IMR-90 (cell line): ENCODE results near the gene LARGE2. TPM values are rescaled to one million over a fixed set of nuclear protein-coding genes. Genes with fewer than 3 reads are reported as not detected.

ENCODE experiments used
- ATAC-seq: fragments of 200-7000 bp; cut with Tn5 transposase; 2 replicates; pipeline ENCODE4 v1.9.1; 2020; ENCODE audit warnings: low read depth, mild to moderate bottlenecking, moderate library complexity
- BruUV-seq: library from RNA; stranded (reverse); fragments of 400-500 nt; replicated peaks from 2 replicates; lab custom pipeline; 2021; lab: Mats Ljungman, UMichigan
- CTCF ChIA-PET: fragments of 300-600 bp; formaldehyde crosslinking; extraction: SDS; loops from one replicate; lab custom pipeline; 2021; ENCODE audit warnings: antibody characterized with exemption; lab: Yijun Ruan, JAX
- POLR2A ChIA-PET: fragments of 300-600 bp; sonication (Branson Sonifier 250); formaldehyde crosslinking; loops from one replicate; lab custom pipeline; 2022; ENCODE audit warnings: antibody characterized with exemption; ENCODE audit not compliant: unreplicated experiment; lab: Charles Lee
- DNase-seq: peaks from one replicate; pipeline ENCODE4 v3.0.0; 2013
- H2AFZ ChIP-seq: replicated peaks from 2 replicates; pipeline ENCODE3; 2013; ENCODE audit warnings: low read length, mild to moderate bottlenecking; ENCODE audit not compliant: poor library complexity
- H2AK5ac ChIP-seq: 2 replicates; pipeline ENCODE4 v1.6.1; 2013; ENCODE audit warnings: low read depth, low read length, inconsistent platforms
- H2AK9ac ChIP-seq: replicated peaks from 2 replicates; pipeline ENCODE3; 2013; ENCODE audit warnings: mild to moderate bottlenecking, low read depth, low read length, moderate library complexity; ENCODE audit not compliant: poor library complexity
- H2BK120ac ChIP-seq: 2 replicates; pipeline ENCODE4 v1.6.1; 2013; ENCODE audit warnings: low read depth, low read length, inconsistent platforms
- H2BK15ac ChIP-seq: 3 replicates; pipeline ENCODE4 v1.6.1; 2013; ENCODE audit warnings: low read depth, low read length, inconsistent platforms
- H2BK20ac ChIP-seq: 2 replicates; pipeline ENCODE4 v1.6.1; 2013; ENCODE audit warnings: low read depth, mild to moderate bottlenecking, inconsistent platforms, low read length, moderate library complexity
- H2BK5ac ChIP-seq: 2 replicates; pipeline ENCODE4 v1.6.1; 2013; ENCODE audit warnings: mild to moderate bottlenecking, low read depth, low read length, inconsistent platforms; ENCODE audit not compliant: poor library complexity, severe bottlenecking
- H3K14ac ChIP-seq: replicated peaks from 2 replicates; pipeline ENCODE4 v1.6.1; 2013; ENCODE audit warnings: low read depth, low read length, inconsistent platforms
- H3K18ac ChIP-seq: 2 replicates; pipeline ENCODE4 v1.6.1; 2013; ENCODE audit warnings: low read depth, low read length, control low read depth
- H3K23ac ChIP-seq: 2 replicates; pipeline ENCODE4 v1.6.1; 2013; ENCODE audit warnings: low read depth, low read length, inconsistent platforms
- H3K27ac ChIP-seq: 2 replicates; pipeline ENCODE4 v1.5.1; 2013; ENCODE audit warnings: mild to moderate bottlenecking, control low read depth, low read length; ENCODE audit not compliant: insufficient read depth
- H3K27me3 ChIP-seq: 2 replicates; pipeline ENCODE4 v1.6.1; 2013; ENCODE audit warnings: low read length; ENCODE audit not compliant: control insufficient read depth, insufficient read depth
- H3K36me3 ChIP-seq: 2 replicates; pipeline ENCODE4 v1.6.1; 2013; ENCODE audit warnings: low read length, mixed read lengths; ENCODE audit not compliant: control insufficient read depth, insufficient read depth
- H3K4ac ChIP-seq: 2 replicates; pipeline ENCODE4 v1.6.1; 2013; ENCODE audit warnings: low read depth, low read length, inconsistent platforms
- H3K4me1 ChIP-seq: 2 replicates; pipeline ENCODE4 v1.6.1; 2013; ENCODE audit warnings: low read length, mixed read lengths; ENCODE audit not compliant: control insufficient read depth, insufficient read depth
- H3K4me2 ChIP-seq: 2 replicates; pipeline ENCODE4 v1.6.1; 2013; ENCODE audit warnings: low read depth, mild to moderate bottlenecking, control low read depth, low read length, moderate library complexity
- H3K4me3 ChIP-seq: 2 replicates; pipeline ENCODE4 v1.5.1; 2013; ENCODE audit warnings: low read depth, mild to moderate bottlenecking, control low read depth, low read length, moderate library complexity; ENCODE audit not compliant: insufficient read depth
- H3K56ac ChIP-seq: 2 replicates; pipeline ENCODE4 v1.6.1; 2013; ENCODE audit warnings: low read length, inconsistent platforms; ENCODE audit not compliant: insufficient read depth; ENCODE audit errors: extremely low read depth
- H3K79me1 ChIP-seq, 2 experiments: 2 replicates each; pipeline ENCODE4 v1.6.1; 2013; ENCODE audit warnings: low read length in 2 of 2, inconsistent platforms in 1 of 2, low read depth in 1 of 2
- H3K9ac ChIP-seq: 2 replicates; pipeline ENCODE4 v1.6.1; 2013; ENCODE audit warnings: low read depth, low read length, control low read depth
- H3K9me1 ChIP-seq: 2 replicates; pipeline ENCODE4 v1.6.1; 2013; ENCODE audit warnings: low read length, inconsistent platforms; ENCODE audit not compliant: insufficient read depth
- H3K9me3 ChIP-seq: 2 replicates; pipeline ENCODE4 v1.6.1; 2013; ENCODE audit warnings: low read length; ENCODE audit not compliant: control insufficient read depth, insufficient read depth
- H4K20me1 ChIP-seq: 2 replicates; pipeline ENCODE4 v1.6.1; 2013; ENCODE audit warnings: low read length, inconsistent platforms; ENCODE audit not compliant: insufficient read depth
- H4K5ac ChIP-seq: 2 replicates; pipeline ENCODE4 v1.6.1; 2013; ENCODE audit warnings: mild to moderate bottlenecking, low read depth, low read length, control low read depth
- H4K8ac ChIP-seq, 2 experiments: 2 replicates each; pipeline ENCODE4 v1.6.1; 2013; ENCODE audit warnings: low read depth in 2 of 2, low read length in 2 of 2, control low read depth in 1 of 2, inconsistent platforms in 1 of 2
- H4K91ac ChIP-seq: 2 replicates; pipeline ENCODE4 v1.6.1; 2013; ENCODE audit warnings: low read depth, low read length, inconsistent platforms; ENCODE audit not compliant: insufficient read depth
- BHLHE40 ChIP-seq: fragments of 150-350 bp; IDR thresholded peaks from 2 replicates; pipeline ENCODE4 v1.6.1; 2016; ENCODE audit warnings: mild to moderate bottlenecking, low read depth, low read length
- CEBPB ChIP-seq: IDR thresholded peaks from 2 replicates; pipeline ENCODE4 v1.6.1; 2012; ENCODE audit warnings: low read depth, low read length, improper control_type of control experiment
- CTCF ChIP-seq: conservative IDR thresholded peaks from 2 replicates; pipeline ENCODE4 v1.5.1; 2012; ENCODE audit warnings: mild to moderate bottlenecking, low read depth, low read length, improper control_type of control experiment
- FOS ChIP-seq: fragments of 150-350 bp; IDR thresholded peaks from 2 replicates; pipeline ENCODE4 v1.6.1; 2016; ENCODE audit warnings: low read depth, low read length
- MAFK ChIP-seq: IDR thresholded peaks from 2 replicates; pipeline ENCODE4 v1.6.1; 2012; ENCODE audit warnings: low read depth, low read length, improper control_type of control experiment
- MXI1 ChIP-seq: IDR thresholded peaks from 2 replicates; pipeline ENCODE4 v1.6.1; 2012; ENCODE audit warnings: low read depth, mild to moderate bottlenecking, low read length, moderate library complexity, borderline replicate concordance
- POLR2A ChIP-seq: IDR thresholded peaks from 2 replicates; pipeline ENCODE4 v1.6.1; 2012; ENCODE audit warnings: mild to moderate bottlenecking, low read depth, low read length
- RAD21 ChIP-seq: IDR thresholded peaks from 2 replicates; pipeline ENCODE4 v1.6.1; 2012; ENCODE audit warnings: low read length, improper control_type of control experiment
- RCOR1 ChIP-seq: IDR thresholded peaks from 2 replicates; pipeline ENCODE4 v1.6.1; 2012; ENCODE audit warnings: mild to moderate bottlenecking, low read length, improper control_type of control experiment; ENCODE audit not compliant: insufficient replicate concordance
- RFX5 ChIP-seq: IDR thresholded peaks from 2 replicates; pipeline ENCODE4 v1.8.0; 2012; ENCODE audit warnings: low read depth, mild to moderate bottlenecking, low read length, moderate library complexity
- USF2 ChIP-seq: fragments of 150-350 bp; IDR thresholded peaks from 2 replicates; pipeline ENCODE4 v1.6.1; 2017; ENCODE audit warnings: mild to moderate bottlenecking, antibody characterized with exemption, low read length, low read depth
- WGBS, 2 experiments: methylation state at CpG; one replicate each; pipeline versions ENCODE4 v1.1.5 to v1.1.7; 2013; ENCODE audit warnings: missing lambda C conversion rate in 2 of 2; ENCODE audit not compliant: insufficient read length in 1 of 2; ENCODE audit errors: extremely low coverage in 2 of 2; 5-methylcytosine and 5-hydroxymethylcytosine counted together
- dilution Hi-C: fragments of 300-500 bp; cut with HindIII; formaldehyde crosslinking; loops from one replicate; pipeline ENCODE4 v1.14.3; 2018; ENCODE audit warnings: low sequenced_read_pairs; ENCODE audit not compliant: unreplicated experiment
- in situ Hi-C: fragments of 300-500 bp; cut with MboI; formaldehyde crosslinking; loops from 3 replicates; pipeline ENCODE4 v1.14.3; 2019; ENCODE audit warnings: low sequenced_read_pairs, inconsistent platforms, mixed read lengths
- intact Hi-C: fragments of 100-400 bp; cut with micrococcal nuclease; formaldehyde crosslinking; loops from 2 replicates; pipeline ENCODE4 v1.10.0; 2022
- polyA plus RNA-seq, 3 experiments: library from polyadenylated mRNA; depleted of rRNA; stranded (reverse); fragments of >200 nt; gene quantifications; 2 replicates each; pipeline ENCODE4 v1.2.3, GENCODE V29; 2012; ENCODE audit warnings: low replicate concordance in 1 of 3
- total RNA-seq: library from RNA; depleted of rRNA; stranded (reverse); fragments of >200 nt; gene quantifications from 2 replicates; pipeline ENCODE4 v1.2.3, GENCODE V29; 2012

LARGE2 gene
- total and polyA plus RNA-seq, 2 of the 4 experiments (the other 2 are of a cell fraction): 0.03 TPM; not detected in 1

- intact Hi-C loops: no loop called here
- no peak overlapping the region for H2AK5ac ChIP-seq
- H2BK20ac ChIP-seq: no peak overlapping the region
- H4K20me1 ChIP-seq: no peaks in the 10 kb centered on the region
- H3K79me1 ChIP-seq: no peaks in the 10 kb centered on the region
- H3K36me3 ChIP-seq: peaks cover 50% of the 10 kb centered on the region
- H3K9me3 ChIP-seq: no peaks in the 10 kb centered on the region
- POLR2A ChIA-PET: no interaction called here
- dilution Hi-C loops: no loop called here
- H2AFZ ChIP-seq: no peak overlapping the region
- H3K27me3 ChIP-seq: no peaks in the 10 kb centered on the region
- H4K8ac ChIP-seq: no peak overlapping the region
- DNase-seq (no peak), ATAC-seq (no peak)
- no peak overlapping the region for H3K4me2 ChIP-seq
- H3K9ac ChIP-seq: no peak overlapping the region
- H3K27ac ChIP-seq: no peak overlapping the region
- no peak overlapping the region for H3K18ac ChIP-seq
- no peak overlapping the region for H3K4ac ChIP-seq
- H2AK9ac ChIP-seq: no peak overlapping the region
- no TSS peak for BruUV-seq
- no peak overlapping the region for H4K5ac ChIP-seq
- WGBS, 2 experiments: 100% methylated on average over 2 of the region's 3 CpGs; no CpG with 5 or more reads in 1 of the 2 experiments
- no peak overlapping the region for H2BK120ac ChIP-seq
- H3K9me1 ChIP-seq: 0 out of 2 replicates have a peak, but pooled peaks cover 2% of the 10 kb centered on the region
- in situ Hi-C loops: no loop called here
- no peak overlapping the region for H3K23ac ChIP-seq
- no peak overlapping the region for H4K91ac ChIP-seq
- H2BK15ac ChIP-seq: no peak overlapping the region
- H3K4me1 ChIP-seq: no peaks in the 10 kb centered on the region
- CTCF ChIA-PET: no interaction called here
- H3K56ac ChIP-seq: no peak overlapping the region
- no peak for TF ChIP-seq RCOR1
- TF ChIP-seq POLR2A: no peak
- no peak for TF ChIP-seq USF2
- TF ChIP-seq BHLHE40: no peak
- TF ChIP-seq RAD21: no peak
- TF ChIP-seq RFX5: no peak
- no peak for TF ChIP-seq MAFK
- no peak for TF ChIP-seq FOS
- TF ChIP-seq CTCF: no peak
- TF ChIP-seq CEBPB: no peak
- TF ChIP-seq MXI1: no peak
- H3K4me3 ChIP-seq: no peak overlapping the region
- no peak overlapping the region for H3K14ac ChIP-seq
- H2BK5ac ChIP-seq: no peak overlapping the region
Observed at GRCh38 chr11:45945397-45945999, 23.0 kb downstream of the LARGE2 start.
